GM21381 (cell line): ENCODE data around the gene LELP1.
"Not testable (repeated sequence)": the region's sequence is repeated elsewhere in the genome, so short reads cannot be mapped to it uniquely, and the experiment has no call there.

Experiments used
- ATAC-seq: cut with Tn5 transposase; IDR thresholded peaks from one replicate; pipeline ENCODE4 v1.9.1; 2021; ENCODE audit warnings: mild to moderate bottlenecking, moderate library complexity; ENCODE audit not compliant: unreplicated experiment

Gene LELP1

DNA sequence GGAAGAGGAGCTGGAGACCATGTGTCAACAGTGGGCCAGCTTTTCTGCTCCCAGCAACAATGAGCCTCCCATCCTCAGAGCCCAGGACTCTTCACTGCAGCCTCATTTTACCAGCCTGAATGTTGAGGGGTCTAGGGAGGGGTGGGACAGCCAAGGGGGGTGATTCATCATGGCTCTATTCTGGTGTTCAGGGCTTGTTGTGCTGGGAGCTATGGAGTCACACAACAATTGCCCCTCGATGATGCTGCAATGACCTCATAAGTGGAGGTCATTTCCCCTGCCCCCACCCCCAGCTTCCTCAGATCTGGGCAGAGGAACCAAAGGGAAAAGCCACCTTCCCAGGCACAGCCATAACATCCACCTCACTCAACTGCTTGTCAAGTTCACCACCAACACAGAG lies at the start of gene LELP1:
Gene LELP1, plus strand, starts transcription at position 301 of the 400 bp plus-strand sequence. CDS start 1,278 bp downstream, outside the sequence.
- ATAC-seq, result no peak

DNA sequence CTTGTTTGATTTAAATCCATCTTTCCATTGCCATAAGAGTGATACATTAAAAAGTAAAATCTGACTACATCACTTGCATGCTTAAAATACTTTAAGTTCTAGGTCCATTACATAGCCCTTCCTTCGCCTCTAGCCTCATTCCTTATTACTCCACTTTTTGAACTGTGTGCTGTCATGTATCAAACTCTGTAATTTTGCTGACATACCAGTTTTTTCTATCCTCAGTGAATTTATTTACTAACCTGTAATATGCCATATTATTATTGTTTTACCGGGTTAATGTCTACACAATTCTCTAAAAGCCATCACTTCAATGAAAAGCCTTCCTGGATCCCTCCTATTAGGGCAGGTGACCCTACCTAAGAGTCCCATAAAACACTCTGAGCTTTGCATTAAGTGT lies 47.7 kb upstream of the LELP1 start:
- no peak for ATAC-seq

DNA sequence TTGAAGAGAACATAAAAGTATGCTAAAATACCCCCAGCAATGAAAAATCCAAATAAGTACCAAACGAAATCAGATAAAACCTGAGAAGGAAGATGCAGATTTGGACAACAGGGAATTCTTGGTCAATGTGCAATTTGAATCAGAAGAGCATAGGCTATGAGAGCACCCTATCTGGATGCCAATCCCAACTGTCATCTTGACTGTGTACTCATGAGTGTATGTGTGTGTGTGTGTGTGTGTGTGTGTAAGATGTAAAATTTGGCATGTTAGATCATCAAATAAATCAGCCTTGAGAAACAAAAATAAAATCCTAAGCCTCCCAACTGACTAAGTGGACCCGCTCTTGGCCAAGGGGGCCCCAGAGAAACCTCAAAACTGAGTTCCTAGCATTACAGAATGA lies 34.5 kb upstream of the LELP1 start:
- ATAC-seq, result no peak

DNA sequence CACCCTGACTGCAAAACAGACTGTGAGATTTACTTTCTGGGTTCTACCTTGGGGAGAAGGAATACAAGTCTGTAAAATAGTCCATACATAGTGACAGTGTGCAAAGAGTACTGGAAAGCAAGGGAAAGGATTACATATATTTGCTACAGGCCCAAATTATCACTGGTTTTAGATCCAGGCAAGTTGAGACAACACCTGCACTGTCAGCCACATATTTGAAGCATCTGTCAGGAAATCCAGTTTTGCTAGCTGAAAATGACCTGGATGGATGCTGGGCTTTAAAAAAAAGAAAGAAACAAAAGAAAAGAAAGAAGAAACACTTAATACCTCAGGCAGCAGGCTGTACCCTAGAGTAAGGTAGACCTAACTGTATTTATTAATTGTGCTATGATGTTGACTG lies 28.6 kb upstream of the LELP1 start:
- no peak for ATAC-seq

DNA sequence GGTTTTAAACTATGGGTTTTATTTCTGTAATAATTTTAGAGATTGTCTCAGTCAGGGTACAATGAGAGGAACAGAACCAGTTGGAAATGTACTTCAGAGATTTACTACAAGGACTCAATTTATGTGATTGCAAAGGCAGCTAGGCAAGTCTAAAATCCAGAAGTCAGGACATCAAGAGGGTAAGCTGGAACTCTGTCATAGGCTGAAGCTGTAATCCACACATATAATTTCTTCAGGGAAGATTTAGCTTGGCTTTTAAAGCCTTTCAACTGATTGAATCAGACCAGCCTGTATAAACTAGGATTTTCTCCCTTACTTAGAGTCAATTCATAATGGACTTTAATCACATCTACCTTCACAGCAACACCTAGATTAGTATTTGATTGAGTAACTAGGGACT lies 24.3 kb upstream of the LELP1 start:
- ATAC-seq, result no peak

DNA sequence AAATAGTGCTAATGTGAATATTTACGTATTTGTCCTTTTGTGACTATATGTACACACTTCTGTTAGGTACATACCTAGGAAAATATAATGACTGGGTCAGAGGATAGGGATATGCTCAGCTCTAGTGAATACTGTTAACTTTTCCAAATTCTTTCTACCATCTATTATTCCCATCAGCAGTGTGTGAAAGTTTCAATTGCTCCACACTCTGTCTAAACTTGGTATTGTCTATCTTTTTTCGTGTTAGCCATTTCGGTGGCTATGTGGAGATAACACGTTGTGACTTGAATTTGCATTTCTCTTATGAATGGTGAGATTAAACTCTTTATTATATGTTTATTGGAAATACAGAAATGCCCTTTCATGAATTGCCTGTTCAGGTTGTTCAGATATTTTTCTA lies 22.7 kb upstream of the LELP1 start:
- no peak for ATAC-seq

DNA sequence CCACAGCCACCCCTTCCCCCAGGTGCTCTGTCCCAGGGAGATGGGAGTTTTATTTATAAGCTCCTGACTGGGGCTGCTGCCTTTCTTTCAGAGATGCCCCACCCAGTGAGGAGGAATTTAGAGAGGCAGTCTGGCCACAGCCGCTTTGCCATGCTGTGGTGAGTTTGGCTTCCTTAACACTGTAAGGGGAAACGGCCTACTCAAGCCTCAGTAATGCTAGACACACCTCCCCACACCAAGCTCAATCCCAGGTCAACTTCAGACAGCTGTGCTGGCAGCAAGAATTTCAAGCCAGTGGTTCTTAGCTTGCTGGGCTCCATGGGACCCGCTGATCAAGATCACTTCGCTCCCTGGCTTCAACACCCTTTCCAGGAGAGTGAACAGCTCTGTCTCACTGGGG lies 14.9 kb upstream of the LELP1 start:
- not testable (repeated sequence) for ATAC-seq

DNA sequence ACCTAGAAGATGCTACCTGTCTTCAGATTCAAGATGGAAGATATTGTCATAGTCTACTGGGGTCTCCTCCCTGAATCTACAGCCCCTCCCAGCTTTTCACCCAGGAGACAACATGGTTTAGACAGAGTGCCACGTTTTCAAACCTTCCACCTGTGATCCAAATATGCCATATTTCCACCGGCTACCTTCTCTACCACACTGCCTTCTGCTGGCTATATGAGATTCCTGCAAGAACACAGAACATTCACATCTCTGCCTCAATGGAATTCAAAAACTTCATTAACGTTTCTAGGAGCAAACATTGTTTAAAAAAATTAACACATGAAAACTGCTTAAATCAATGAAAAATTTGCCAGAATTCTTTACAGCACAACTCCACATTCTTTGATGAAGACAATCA lies 12.9 kb upstream of the LELP1 start:
- no peak for ATAC-seq

DNA sequence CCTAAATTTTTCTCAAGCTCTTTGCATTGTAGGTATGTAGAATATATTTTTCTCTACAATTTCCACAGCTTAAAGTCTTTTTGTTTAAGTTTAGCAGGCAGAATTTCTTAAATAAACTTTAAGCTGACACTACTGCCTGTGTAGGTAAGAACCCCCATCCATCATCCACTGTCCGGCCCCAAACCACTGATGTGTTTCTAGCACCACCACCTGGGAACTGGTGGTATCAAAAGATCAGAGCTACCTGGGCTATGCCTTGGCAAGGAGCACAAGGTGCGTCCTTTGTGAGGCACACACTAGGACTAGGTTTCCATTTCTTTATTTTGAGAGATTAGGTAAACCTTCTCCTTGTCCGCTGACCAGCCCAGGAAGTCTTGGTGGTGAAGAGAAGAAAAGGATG lies 10.5 kb upstream of the LELP1 start:
- no peak for ATAC-seq

DNA sequence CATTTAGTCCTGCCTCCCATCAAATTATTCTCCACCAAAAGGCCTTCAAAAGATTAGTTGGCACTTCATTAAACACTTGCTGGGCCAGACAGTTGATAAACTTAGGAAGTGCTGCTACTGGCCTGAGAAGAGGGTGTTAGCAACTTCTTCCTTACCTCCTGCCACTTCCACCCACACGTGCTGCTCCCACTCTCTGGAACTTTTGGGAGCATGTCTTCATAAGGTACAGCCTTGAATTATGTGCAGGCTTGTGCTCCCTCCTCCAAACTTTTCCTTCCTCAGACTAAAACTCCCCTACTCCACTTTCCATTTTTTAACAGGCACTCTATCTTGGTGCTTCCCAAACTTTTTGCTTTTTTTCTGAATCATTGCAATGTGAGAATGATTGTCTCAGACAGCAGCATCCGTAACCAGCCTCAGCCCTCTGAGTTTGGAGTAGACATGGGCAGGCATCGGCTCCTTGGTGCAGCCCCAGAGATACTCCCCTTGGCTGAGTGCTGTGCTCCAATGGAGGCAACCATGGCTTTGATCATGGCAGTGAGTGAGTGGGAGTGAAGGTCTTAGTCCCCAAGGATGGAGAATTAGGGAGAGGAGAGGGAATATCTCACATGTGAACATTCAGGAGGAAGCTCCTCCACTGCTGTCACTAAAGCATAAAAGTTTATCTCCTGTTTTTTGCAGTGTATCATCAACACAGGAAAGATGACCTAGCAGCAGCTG lies 8.7 kb upstream of the LELP1 start:
- no peak for ATAC-seq

DNA sequence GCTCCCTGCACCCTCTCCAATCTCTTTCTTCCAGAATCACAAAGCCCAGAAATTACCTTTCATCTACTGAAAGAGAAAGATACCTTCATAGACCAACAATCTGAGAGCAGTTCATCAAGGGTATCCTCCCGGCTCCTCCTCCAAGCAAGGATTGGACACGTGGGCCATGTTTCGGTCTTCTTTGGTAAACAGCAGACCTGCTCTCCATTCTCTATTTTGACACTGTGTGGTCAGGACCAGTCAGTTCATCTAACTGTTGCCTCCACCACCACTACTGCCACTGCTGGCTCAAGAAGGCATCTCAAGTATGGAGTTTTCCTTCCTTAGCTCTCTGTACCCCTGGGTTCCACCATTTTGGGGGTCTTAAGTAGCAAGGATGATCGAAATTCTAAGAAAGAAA lies 8.0 kb upstream of the LELP1 start:
- ATAC-seq, result no peak

DNA sequence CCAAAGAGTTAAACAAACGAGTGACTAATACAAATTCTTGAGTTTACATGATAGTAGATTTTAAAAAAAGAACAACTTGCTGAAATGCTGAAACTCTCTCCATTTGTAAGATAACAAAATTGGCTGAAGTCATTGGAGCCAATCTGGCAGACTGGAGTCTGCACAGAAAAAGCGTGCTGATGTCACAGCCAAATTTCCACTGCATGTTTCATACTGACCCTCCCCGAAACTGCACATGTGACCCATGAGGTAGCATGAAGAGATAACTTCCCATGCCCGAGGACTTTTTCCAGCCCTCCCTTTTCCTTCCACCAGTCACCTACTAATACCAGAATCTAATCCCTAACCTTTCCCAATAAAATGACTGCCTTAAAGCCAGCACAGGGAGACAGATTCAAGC lies 1.2 kb upstream of the LELP1 start:
- ATAC-seq, result no peak

DNA sequence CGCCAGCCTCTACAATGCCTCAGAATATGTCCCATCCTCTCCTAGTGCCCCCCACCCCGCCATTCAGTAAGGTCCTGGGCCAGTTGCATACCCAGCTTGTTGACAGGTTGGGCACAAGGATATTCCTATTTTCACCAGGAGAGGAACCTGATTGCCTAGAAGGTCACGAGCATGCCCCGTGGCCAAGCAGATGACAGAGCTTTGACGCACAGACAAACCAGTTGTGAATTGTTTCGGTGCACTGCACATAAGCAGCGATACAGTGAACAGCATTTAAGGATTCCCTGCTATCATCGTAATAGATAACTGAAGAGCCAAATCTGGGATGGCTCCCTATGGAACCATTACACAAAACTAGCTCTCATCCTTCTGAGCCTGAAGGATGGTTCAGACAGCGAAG lies 3.4 kb downstream of the LELP1 start:
- ATAC-seq, result no peak

DNA sequence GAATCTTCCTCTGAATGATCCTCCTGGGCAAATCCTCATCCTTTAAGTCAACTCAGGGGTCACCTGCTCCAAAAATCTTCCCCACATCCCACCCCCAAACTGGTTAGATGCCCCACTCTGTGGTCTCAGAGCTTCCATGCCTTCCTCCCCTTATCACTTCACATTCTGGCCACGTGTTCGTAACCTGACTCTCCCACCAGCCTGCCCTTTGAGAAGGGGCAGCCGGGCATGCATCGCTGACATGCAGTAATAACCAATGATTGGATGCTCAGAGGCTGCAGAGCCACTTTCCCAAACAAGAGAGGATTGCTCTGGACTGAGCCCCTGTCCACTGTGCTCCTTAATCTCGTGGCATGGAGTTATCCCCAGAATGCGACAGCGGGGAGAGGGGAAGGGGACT lies 7.0 kb downstream of the LELP1 start:
- ATAC-seq, result no peak

DNA sequence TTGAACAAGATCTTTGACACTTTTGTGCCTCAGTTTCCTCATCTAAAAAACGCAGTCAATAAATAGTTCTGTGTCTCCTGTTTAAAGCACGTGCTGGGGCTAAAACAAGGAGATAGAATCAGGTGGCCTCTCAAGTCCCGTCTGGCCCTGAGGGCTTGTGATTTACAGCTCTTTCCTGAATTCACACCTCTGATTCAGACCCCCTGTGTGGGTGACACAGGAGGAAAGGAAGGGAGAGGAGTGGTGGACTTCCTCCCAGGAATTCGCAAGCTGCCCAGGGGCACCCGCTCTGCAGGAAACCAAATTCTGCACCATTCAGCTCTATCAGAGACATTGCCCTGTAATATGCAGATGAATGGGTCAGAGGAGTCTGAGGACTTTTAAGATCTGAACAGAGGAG lies 9.0 kb downstream of the LELP1 start:
- ATAC-seq, result no peak

DNA sequence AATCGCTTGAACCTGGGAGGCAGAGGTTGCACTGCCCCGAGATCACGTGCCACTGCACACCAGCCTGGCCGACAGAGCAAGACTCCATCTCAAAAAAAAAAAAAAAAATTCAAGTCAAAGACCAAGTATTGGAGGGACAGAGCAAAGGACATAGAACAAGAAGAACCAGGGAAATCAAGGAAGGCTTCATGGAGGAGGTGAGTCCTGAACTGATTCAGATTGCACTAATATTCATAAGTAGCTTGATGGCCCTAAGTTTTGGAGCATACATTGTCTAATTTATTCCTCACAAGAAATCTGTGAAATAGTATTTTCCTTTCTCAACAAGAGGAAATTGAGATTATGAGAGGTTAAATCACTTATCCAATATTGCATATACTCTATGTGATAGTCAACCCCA lies 10.3 kb downstream of the LELP1 start:
- no peak for ATAC-seq

DNA sequence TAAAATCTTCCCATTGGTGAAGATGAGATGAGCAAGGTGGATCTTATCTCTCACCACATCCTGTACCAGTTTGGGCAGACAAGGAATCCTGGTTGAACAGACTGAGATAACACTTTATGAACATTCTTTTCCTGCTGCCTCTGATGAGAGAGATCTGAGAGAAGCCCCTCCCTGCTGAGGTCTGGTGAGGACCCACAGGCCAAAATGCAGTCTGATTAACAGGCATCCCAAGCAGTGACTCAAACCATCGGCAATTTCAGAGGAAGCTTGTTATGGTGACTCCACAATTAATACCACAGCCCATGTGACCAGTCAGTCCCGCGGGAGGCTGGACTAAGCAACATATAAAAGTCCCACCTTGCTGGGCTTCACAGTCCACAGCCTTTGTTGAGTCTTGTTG lies 14.0 kb downstream of the LELP1 start, which contains the start of gene PRR9:
Gene PRR9, plus strand, starts transcription at position 373 of the 400 bp plus-strand sequence. CDS start 561 bp downstream, outside the sequence.
- ATAC-seq, result no peak

DNA sequence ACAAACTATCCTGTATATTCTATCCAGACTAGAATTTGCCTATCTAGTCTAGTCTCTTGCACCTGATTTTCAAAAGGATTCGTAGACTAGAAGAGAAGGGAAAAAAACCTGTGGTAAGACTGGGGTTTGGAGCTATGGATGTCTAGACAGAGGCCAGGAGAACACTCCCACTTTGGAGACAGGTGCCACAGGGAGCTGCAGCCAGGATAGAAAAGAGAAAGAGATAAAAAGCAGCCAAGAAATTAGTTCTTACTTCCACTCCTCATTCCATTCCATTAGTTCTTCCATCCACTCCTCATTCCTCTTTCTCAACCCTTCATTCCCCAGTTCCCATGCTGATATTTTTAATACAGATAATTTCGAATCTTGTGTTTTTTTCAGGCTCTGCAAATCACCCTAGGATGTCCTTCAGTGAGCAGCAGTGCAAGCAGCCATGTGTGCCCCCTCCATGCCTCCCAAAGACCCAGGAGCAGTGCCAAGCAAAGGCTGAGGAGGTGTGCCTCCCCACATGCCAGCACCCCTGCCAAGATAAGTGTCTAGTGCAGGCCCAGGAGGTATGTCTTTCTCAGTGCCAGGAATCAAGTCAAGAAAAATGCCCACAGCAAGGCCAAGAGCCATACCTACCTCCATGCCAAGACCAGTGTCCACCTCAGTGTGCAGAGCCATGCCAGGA lies 14.7 kb downstream of the LELP1 start:
- ATAC-seq, result no peak

DNA sequence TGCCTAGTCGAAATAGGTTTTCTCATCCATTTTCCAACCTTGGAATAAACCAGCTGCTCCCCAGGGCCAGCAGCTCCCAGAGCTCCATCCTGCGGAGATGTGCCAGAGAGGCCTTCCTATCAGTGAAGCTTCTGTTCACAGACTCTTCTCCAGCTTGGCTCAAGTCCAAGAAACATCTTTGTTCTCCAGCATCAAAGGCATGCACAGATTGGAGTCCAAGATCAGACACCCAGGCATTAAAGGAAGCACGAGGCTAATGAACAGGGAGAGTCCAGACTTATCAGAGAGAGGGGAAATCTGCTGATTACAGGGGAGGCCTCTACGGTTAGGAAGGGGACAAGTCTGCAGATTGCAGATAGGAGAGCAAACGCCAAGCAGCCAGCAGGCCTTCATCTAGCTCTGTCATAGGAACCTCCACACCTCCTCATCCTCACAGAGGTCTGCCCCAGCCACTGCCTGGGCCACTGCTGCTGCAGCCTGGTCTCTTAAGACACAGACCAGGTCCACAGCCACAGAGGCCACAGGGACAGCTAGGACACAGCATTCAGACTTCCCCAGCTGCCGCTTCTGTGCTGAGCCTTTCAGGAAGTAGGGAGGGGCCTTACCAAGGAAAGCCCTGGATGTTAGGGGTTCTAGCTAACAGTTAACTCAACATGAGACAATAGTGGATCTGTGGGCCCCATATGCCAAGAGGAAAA lies 17.5 kb downstream of the LELP1 start:
- ATAC-seq, result no peak

DNA sequence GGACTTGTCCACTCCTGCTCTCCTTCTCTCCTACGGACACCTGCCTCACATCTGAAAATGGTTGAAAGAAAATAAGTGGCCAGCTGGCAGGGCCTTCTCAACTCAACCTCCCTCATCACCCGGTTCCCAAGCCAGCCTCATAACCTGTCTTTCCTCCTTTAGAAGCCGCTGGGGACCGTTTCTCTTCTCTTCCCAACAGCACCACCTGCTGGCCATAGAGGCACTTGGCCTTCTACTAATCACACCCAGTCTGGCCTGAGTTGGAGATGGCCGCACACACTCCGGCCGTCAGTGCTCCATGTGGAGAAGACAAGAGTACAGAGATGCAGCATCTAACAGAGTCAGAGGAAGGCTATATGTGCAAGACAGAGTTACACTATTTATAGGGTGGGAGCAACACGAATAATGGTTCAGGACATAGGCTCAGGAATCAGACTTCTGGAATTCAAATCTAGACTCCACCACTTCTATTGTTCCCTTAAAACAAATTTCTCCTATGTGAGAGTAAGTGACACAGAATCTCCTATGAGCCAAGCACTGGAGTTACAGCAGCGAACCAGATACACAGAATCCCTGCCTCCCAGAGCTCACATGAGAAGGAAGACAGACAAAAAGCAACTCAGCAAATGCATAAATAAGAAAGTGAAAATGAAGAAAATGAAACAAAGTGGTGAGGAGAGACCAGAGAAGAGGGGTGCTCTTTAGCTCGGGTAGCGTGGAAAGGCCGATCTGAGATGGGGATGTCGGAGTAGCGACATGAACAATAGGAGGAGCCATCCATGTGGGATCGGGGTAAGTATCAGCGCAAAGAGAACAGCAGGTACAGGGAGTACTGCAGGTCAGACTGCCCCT lies 20.0 kb downstream of the LELP1 start:
- peak; percentile 52 for ATAC-seq

DNA sequence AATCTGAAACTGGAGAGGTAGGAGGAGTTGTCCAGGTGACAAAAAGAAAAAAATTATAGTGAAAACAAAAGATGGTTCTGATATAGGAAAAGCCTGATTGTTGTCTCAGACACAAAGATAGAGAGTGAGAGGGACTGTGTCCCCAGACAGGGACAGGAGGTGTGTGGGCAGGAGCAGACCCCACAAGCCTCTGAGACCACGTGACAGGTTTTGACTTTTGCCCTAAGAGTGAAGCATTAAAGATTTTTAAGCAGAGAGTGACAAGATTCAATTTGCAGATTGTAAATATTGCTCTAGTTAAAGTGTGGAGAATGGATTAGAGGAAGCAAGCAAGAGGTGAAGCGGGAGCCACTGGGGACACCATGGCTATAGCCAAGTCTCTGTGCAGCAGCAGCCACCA lies 24.6 kb downstream of the LELP1 start:
- no peak for ATAC-seq
